Caco-2 (cell line): Measurements from ENCODE around the gene ASCC1. TPM values are rescaled to one million over a fixed set of nuclear protein-coding genes. Genes with fewer than 3 reads are reported as not detected.
A peak's percentile ranks its signal among the peaks of the same experiment; 100 is the strongest.

Source experiments
- BruUV-seq: library from RNA; stranded (reverse); fragments of 400-500 nt; replicated peaks from 2 replicates; lab custom pipeline; 2021; lab: Mats Ljungman, UMichigan
- CTCF ChIA-PET: fragments of 300-600 bp; sonication (Branson Sonifier 250); formaldehyde crosslinking; loops from one replicate; lab custom pipeline; 2022; ENCODE audit warnings: antibody characterized with exemption; lab: Charles Lee
- POLR2A ChIA-PET: fragments of 300-600 bp; sonication (Branson Sonifier 250); formaldehyde crosslinking; loops from one replicate; lab custom pipeline; 2022; ENCODE audit warnings: antibody characterized with exemption; lab: Charles Lee
- DNase-seq, 2 experiments: peaks; one replicate each; pipeline versions ENCODE4 v3.0.0 to v3.0.0-alpha.2; 2020 to 2022
- H3K27me3 ChIP-seq: replicated peaks from 2 replicates; pipeline ENCODE4 v1.6.0; 2011; ENCODE audit warnings: low read length; ENCODE audit not compliant: control insufficient read depth, insufficient read depth
- H3K36me3 ChIP-seq: 2 replicates; pipeline ENCODE4 v1.5.1; 2011; ENCODE audit warnings: low read length; ENCODE audit not compliant: control insufficient read depth, insufficient read depth
- H3K4me1 ChIP-seq: fragments of 250-450 bp; sonication (Bioruptor Pico); 2 replicates; pipeline ENCODE4 v1.5.1; 2020; ENCODE audit warnings: mild to moderate bottlenecking
- H3K4me3 ChIP-seq: 2 replicates; pipeline ENCODE4 v1.5.1; 2011; ENCODE audit warnings: low read depth, mild to moderate bottlenecking, control low read depth, low read length
- H3K9me3 ChIP-seq: fragments of 250-450 bp; sonication (Bioruptor Pico); 2 replicates; pipeline ENCODE4 v1.5.1; 2020; ENCODE audit warnings: mild to moderate bottlenecking, moderate library complexity
- H3K27ac Mint-ChIP-seq: one replicate; pipeline ENCODE4 v1.8.0; 2022; ENCODE audit warnings: mixed read lengths; ENCODE audit not compliant: unreplicated experiment
- H3K27me3 Mint-ChIP-seq: one replicate; pipeline ENCODE4 v1.8.0; 2022; ENCODE audit warnings: mixed read lengths; ENCODE audit not compliant: insufficient read depth, unreplicated experiment
- H3K36me3 Mint-ChIP-seq: one replicate; pipeline ENCODE4 v1.8.0; 2022; ENCODE audit warnings: mild to moderate bottlenecking, mixed read lengths; ENCODE audit not compliant: insufficient read depth, unreplicated experiment
- H3K4me1 Mint-ChIP-seq: one replicate; pipeline ENCODE4 v1.8.0; 2022; ENCODE audit warnings: low read depth, mixed read lengths; ENCODE audit not compliant: unreplicated experiment
- H3K4me3 Mint-ChIP-seq: one replicate; pipeline ENCODE4 v1.8.0; 2022; ENCODE audit warnings: mild to moderate bottlenecking, moderate library complexity, mixed read lengths; ENCODE audit not compliant: unreplicated experiment
- H3K9me3 Mint-ChIP-seq: one replicate; pipeline ENCODE4 v1.8.0; 2022; ENCODE audit warnings: mixed read lengths; ENCODE audit not compliant: unreplicated experiment
- CTCF ChIP-seq, 2 experiments: fragments of 200-600 bp in 1 of 2; IDR thresholded peaks; 1 replicate in 1 of 2; 2 replicates in 1 of 2; pipeline versions ENCODE4 v1.5.1 to v1.8.0; 2011 to 2022; ENCODE audit warnings: antibody characterized with exemption in 1 of 2, control low read depth in 1 of 2, inconsistent platforms in 1 of 2, low read depth in 1 of 2, low read length in 1 of 2, mild to moderate bottlenecking in 1 of 2, moderate library complexity in 1 of 2; ENCODE audit not compliant: insufficient read depth in 1 of 2, severe bottlenecking in 1 of 2, unreplicated experiment in 1 of 2
- intact Hi-C: fragments of 100-400 bp; cut with micrococcal nuclease; formaldehyde crosslinking; loops from one replicate; pipeline ENCODE4 v1.10.0; 2022; ENCODE audit not compliant: unreplicated experiment
- total RNA-seq: library from RNA; stranded (reverse); gene quantifications from 2 replicates; pipeline ENCODE4 v1.2.3, GENCODE V29; 2022

The ASCC1 gene
- total RNA-seq, 1 experiment from 2014 or later: 73.7 TPM

DNA sequence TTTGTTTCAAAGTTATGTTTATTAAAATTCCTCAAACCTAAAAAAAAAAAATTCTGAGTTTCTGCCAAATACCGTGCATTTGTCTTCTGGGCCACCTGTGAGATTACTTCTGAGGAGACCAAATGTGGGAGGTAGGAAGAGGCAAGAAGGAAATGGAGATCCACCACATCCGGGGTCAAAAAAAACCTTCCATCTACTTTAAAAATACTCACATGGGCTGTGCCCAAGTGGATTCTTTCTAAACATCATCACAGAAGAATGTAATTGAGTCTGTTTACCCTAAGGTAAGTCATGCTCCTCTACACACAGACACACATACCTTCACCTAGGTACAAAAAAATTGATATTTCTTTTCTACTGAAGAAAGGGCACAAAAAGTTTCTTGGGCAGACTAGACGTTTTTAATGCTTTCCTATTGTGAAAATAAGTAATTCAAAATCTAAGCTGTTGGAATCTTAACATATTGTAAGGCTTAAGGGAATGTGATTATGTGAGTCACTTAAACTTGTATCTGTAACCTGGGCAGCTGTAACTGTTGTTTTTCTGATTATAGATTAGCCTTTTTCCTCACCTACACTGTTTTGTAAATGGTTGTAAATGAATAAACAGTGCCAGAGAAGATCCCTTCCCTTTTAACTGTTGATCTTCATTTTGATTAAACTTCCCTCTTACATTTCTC lies 108.6 kb downstream of the ASCC1 start:
- BruUV-seq: no TSS peak
- H3K4me3 ChIP-seq: no peak overlapping the region
- no peak overlapping the region for H3K4me3 Mint-ChIP-seq
- ChIA-PET POLR2A (interaction anchor here (0.9 kb wide), 1 partner anchor 219 kb away, joined by 3 read pairs; no protein-coding TSS in a partner anchor), CTCF (interaction anchor here (1.2 to 1.7 kb wide), 2 partner anchors 9 to 59 kb away, joined by 4 to 6 read pairs; no protein-coding TSS in a partner anchor)
- peak overlapping the region; percentile 82 for H3K27ac Mint-ChIP-seq
- peaks cover 3% of the 10 kb centered on the region for H3K36me3 ChIP-seq
- no peaks in the 10 kb centered on the region for H3K9me3 Mint-ChIP-seq
- no peaks in the 10 kb centered on the region for H3K9me3 ChIP-seq
- H3K36me3 Mint-ChIP-seq: peaks cover 13% of the 10 kb centered on the region
- intact Hi-C loops: no loop called here
- TF ChIP-seq CTCF (IDR thresholded peaks at IDR 0.05; ENCODE audit: insufficient read depth in 1 of 2, low read depth in 1 of 2, low read length in 1 of 2, severe bottlenecking in 1 of 2, unreplicated experiment in 1 of 2): no peak
- DNase-seq: no peak
- peaks cover 33% of the 10 kb centered on the region for H3K4me1 ChIP-seq
- H3K27me3 ChIP-seq: no peaks in the 10 kb centered on the region
- no peaks in the 10 kb centered on the region for H3K27me3 Mint-ChIP-seq
- peaks cover 48% of the 10 kb centered on the region for H3K4me1 Mint-ChIP-seq

DNA sequence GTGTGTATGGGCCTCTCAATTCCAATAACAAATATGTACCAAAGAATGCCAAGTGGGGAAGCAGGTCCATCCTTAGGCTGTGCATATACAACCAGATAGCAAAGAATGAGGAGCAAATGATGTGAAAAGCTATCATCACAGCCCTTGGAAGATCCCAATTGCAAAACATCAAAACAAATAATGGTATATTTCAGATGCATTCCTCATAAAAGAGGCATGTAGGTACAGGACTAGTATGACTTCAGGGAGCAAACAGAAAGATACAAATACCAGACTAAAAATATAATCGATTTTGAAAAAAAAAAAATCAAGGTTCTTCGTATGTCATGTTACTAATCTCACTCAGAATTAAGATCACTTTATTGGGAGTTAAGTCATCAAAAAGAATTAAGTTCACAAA lies 109.2 kb downstream of the ASCC1 start:
- intact Hi-C loops: no loop called here
- no peak for DNase-seq
- H3K4me3 ChIP-seq: no peak overlapping the region
- no peaks in the 10 kb centered on the region for H3K9me3 ChIP-seq
- no peaks in the 10 kb centered on the region for H3K27me3 Mint-ChIP-seq
- BruUV-seq: TSS peak; percentile 63
- peak overlapping the region; percentile 82 for H3K27ac Mint-ChIP-seq
- peaks cover 33% of the 10 kb centered on the region for H3K4me1 ChIP-seq
- peaks cover 49% of the 10 kb centered on the region for H3K4me1 Mint-ChIP-seq
- peaks cover 14% of the 10 kb centered on the region for H3K36me3 Mint-ChIP-seq
- no peaks in the 10 kb centered on the region for H3K9me3 Mint-ChIP-seq
- ChIA-PET POLR2A (interaction anchor here (0.9 kb wide), 1 partner anchor 220 kb away, joined by 3 read pairs; no protein-coding TSS in a partner anchor), CTCF (interaction anchor here (1.7 kb wide), 1 partner anchor 58 kb away, joined by 6 read pairs; no protein-coding TSS in a partner anchor)
- TF ChIP-seq CTCF (IDR thresholded peaks at IDR 0.05; ENCODE audit: insufficient read depth in 1 of 2, low read depth in 1 of 2, low read length in 1 of 2, severe bottlenecking in 1 of 2, unreplicated experiment in 1 of 2): no peak
- peaks cover 3% of the 10 kb centered on the region for H3K36me3 ChIP-seq
- H3K27me3 ChIP-seq: no peaks in the 10 kb centered on the region
- peak overlapping the region; percentile 48 for H3K4me3 Mint-ChIP-seq

DNA sequence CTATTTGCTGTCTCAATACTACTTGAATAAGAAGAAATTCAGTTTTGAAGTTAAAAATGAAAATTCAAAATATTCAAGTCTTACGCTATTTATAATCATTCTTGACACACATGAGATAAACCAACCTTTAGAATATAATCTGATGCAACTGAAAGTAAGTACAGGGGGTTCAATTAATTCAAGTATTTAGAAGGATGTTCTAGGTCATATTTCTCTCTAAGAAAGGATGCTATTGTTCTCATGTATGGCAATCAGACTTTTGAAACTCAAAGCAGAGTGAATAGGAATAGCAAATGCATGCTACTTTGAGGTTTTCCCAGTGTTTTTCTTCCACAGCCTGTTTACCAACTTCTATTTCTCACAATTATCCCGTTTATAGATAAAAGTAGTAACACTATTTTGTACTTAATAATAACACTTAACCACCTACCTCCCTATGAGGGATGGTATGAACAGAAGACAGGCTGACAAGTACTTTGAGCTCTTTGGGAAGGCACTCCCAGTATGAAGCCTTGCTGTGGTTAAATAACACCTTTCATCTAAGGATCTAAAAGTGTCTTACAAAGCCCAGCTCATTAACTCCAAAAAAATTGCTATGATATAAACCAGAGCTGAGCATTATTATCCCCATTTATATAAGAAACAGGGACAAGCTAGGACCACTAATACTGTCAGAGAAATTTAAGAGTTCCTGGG lies 109.8 kb downstream of the ASCC1 start:
- Histone ChIP-seq H3K4me3 (no peak overlapping the region), H3K9me3 (no peaks in the 10 kb centered on the region), H3K36me3 (peaks cover 3% of the 10 kb centered on the region), H3K27me3 (no peaks in the 10 kb centered on the region), H3K4me1 (peaks cover 33% of the 10 kb centered on the region)
- H3K4me3 Mint-ChIP-seq: peak overlapping the region; percentile 48
- TF ChIP-seq CTCF (IDR thresholded peaks at IDR 0.05; ENCODE audit: insufficient read depth in 1 of 2, low read depth in 1 of 2, low read length in 1 of 2, severe bottlenecking in 1 of 2, unreplicated experiment in 1 of 2): no peak
- ChIA-PET CTCF (interaction anchor here (0.6 to 1.7 kb wide), 2 partner anchors 58 to 154 kb away, joined by 5 to 6 read pairs; no protein-coding TSS in a partner anchor), POLR2A (no interaction called here)
- peaks cover 20% of the 10 kb centered on the region for H3K36me3 Mint-ChIP-seq
- H3K9me3 Mint-ChIP-seq: no peaks in the 10 kb centered on the region
- intact Hi-C loops: no loop called here
- BruUV-seq: no TSS peak
- peak overlapping the region; percentile 82 for H3K27ac Mint-ChIP-seq
- H3K27me3 Mint-ChIP-seq: no peaks in the 10 kb centered on the region
- no peak for DNase-seq
- H3K4me1 Mint-ChIP-seq: peaks cover 55% of the 10 kb centered on the region
